H1 (cell line): ENCODE data around the gene MLLT6. TPM values are rescaled to one million over a fixed set of nuclear protein-coding genes. Genes with fewer than 3 reads are reported as not detected.

ENCODE experiments used
- CREB1 ChIP-seq: IDR thresholded peaks from 2 replicates; pipeline ENCODE4 v1.6.1; 2012; ENCODE audit warnings: inconsistent platforms
- RFX5 ChIP-seq: IDR thresholded peaks from 2 replicates; pipeline ENCODE4 v1.6.1; 2011; ENCODE audit warnings: low read depth, low read length, improper control_type of control experiment, borderline replicate concordance
- TAF1 ChIP-seq: IDR thresholded peaks from 2 replicates; pipeline ENCODE4 v1.6.1; 2011; ENCODE audit warnings: mild to moderate bottlenecking, low read depth, low read length
- polyA plus RNA-seq, 7 experiments: library from polyadenylated mRNA; depleted of rRNA in 3 of 7; stranded (reverse) in 5 of 7; unstranded in 2 of 7; fragments of >200 nt in 5 of 7; fragments of 200-250 nt in 2 of 7; gene quantifications; 1 replicate in 5 of 7; 2 replicates in 1 of 7; 4 replicates in 1 of 7; pipeline versions ENCODE4 v1.2.1 to v1.2.3, GENCODE V29; 2011 to 2013; ENCODE audit warnings: missing spikeins in 2 of 7, mixed read lengths in 2 of 7
- total RNA-seq: library from RNA; stranded (reverse); fragmentation: NEBNext Ultra II Directional; extraction: Animal tissue kit (Norgen Biotek cat#: 25700); gene quantifications from 2 replicates; pipeline ENCODE4 v1.2.1, GENCODE V29; 2021
- TF ChIP-seq, protein P1 (sequence below): IDR thresholded peaks from 2 replicates; pipeline ENCODE4 v1.6.1; 2012; ENCODE audit warnings: low read length, inconsistent platforms
- TF ChIP-seq, protein P2 (sequence below): IDR thresholded peaks from 2 replicates; pipeline ENCODE4 v1.6.1; 2011; ENCODE audit warnings: low read length, improper control_type of control experiment

Gene MLLT6
- total and polyA plus RNA-seq, 2 of the 8 experiments (the other 6 are each of a cell fraction or from before 2014, with no cell fraction given): 6.5 to 8.0 TPM

DNA sequence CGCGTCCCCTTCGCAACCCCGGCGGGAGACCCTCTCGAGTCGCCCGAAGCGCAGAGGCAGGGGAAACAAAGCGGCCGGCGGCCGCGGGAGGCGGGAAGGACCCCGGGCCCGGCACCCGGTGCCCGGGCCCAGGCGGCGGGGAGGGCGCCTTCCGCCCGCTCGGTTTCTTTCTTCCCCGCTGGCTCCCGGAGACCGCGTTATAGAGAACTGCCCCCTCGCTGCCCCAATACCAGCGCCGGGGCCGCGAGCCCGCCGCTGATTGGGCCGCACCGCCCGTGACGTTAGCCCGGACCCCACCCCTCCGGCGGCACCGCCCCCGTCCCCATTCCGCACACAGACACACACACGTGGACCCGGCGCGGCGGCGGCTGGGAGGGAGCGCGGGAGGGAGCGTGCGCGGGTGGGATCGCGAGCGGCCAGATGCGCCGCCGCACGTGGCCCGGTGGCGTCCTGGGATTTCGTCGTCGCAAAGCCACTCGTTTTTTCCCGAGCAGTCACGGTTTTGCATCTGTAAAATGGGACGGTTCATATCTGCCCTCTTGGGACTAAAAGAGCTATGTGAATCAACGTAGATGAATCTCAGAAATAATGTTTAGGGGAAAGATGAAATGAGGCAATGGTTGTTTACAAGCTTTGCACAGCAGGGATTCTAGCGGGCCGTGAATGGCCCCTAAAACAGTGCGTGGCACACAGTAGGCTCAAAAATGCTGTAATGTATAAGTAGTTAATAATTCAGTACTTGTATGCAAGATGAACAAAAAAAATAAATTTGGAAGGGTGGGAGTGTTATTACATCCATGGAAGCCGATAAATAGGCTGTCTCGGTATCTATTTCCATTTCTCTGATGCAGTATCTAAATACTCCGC lies 30.1 kb upstream of the MLLT6 start, which contains the start of gene EPOP (continued):
- TF ChIP-seq, protein P1, sequence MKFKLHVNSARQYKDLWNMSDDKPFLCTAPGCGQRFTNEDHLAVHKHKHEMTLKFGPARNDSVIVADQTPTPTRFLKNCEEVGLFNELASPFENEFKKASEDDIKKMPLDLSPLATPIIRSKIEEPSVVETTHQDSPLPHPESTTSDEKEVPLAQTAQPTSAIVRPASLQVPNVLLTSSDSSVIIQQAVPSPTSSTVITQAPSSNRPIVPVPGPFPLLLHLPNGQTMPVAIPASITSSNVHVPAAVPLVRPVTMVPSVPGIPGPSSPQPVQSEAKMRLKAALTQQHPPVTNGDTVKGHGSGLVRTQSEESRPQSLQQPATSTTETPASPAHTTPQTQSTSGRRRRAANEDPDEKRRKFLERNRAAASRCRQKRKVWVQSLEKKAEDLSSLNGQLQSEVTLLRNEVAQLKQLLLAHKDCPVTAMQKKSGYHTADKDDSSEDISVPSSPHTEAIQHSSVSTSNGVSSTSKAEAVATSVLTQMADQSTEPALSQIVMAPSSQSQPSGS: 0 out of 2 replicates have a peak, but pooled peaks have one; percentile 27
- TF ChIP-seq TAF1 (peak; percentile 26; the same call in 1 of the 2 replicates), RFX5 (no peak), CREB1 (peak; percentile 77)
- TF ChIP-seq, protein P2, sequence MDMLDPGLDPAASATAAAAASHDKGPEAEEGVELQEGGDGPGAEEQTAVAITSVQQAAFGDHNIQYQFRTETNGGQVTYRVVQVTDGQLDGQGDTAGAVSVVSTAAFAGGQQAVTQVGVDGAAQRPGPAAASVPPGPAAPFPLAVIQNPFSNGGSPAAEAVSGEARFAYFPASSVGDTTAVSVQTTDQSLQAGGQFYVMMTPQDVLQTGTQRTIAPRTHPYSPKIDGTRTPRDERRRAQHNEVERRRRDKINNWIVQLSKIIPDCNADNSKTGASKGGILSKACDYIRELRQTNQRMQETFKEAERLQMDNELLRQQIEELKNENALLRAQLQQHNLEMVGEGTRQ: peak; percentile 5; the same call in 1 of the 2 replicates
